Measurements from ENCODE around the gene EIF2AK3.

EIF2AK3 gene

DNA sequence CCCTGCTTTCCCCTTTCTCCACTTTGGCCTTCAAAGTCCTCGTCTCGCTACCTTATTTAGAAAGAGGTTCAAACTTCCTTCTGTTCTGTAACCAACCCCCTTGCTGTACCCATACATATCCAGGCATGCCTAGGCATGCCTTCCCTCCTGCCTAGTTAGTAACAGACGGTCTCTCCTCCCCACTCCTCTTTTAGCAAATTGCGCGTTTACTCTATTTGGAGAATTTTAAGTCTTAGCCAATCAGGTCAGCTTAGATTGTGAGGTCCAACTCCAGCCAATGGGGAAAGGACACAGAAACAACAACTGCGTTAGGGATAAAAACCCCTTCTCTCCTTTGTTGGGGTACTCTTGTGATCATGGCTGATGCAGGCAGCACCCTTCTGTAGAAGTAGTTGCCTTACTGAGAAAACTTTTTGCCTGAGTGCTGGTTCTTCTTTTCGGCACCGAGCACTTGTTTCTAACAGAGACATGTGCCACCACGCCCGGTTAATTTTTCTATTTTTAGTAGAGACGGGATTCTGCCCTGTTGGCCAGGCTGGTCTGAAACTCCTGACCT lies 88.8 kb downstream of the EIF2AK3 start:
- DNase-seq = no peak

DNA sequence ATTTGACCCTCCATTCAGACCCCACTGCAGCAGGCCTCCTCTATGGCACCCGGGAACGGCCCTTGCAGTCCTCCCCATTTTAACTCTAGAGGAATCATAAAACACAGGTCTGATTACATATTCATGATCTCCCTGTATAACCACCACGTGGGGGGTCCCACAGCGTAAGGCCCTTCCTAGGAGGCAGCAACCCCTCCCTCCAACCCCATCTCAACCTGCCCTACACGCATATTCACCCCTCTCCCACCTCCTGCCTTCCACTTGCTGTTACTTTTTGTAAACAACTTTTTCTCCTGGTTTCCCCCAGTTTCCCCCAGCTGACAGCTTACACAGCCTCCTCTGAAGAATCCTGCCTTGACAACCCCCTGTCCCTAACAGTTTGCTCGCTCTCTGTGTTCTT lies 89.6 kb downstream of the EIF2AK3 start:
- DNase-seq = no peak

- DNase-seq = no peak
These were observed 97.2 kb downstream of the EIF2AK3 start for GRCh38 chr2:88530081-88530480.

DNA sequence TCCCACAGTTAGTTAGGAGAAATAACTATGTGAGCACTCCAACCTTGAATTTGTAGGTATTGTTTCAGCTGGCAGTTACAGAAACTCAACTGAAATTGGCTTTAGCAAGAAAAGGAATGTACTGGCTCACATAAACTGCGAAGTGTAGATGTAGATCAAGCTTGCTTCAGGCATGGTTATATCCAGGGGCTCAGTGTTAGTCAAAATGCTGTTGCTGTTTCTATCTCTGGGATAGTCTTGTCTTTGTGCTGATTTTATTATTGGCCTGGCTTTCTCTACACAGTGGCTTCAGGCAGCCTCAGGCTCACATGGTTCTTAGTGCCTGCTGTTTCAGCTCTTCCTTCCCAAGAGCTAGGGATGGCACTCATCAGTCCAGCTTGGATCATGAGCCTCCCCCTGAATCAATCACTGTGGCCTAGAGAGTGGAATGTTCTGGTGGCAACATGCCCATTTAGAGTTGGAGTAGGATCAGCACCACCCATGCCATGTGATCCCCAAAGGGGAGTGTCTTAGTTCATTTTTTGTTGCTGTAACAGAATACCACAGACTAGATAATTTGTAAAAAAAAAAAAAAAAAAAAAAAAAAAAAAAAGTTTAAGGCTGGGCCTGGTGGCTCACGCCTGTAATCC lies 105.7 kb downstream of the EIF2AK3 start:
- DNase-seq = no peak

GRCh38 chr2:88517759-88518201 lies 109.5 kb downstream of the EIF2AK3 start:
- DNase-seq = no peak

Data from activated gamma-delta T cell (primary cell).